HG03025 (cell line): ENCODE measurements around the gene ARF3.
"Not testable (repeated sequence)": the region's sequence is repeated elsewhere in the genome, so short reads cannot be mapped to it uniquely, and the experiment has no call there.

ENCODE experiments used
- ATAC-seq: cut with Tn5 transposase; IDR thresholded peaks from one replicate; pipeline ENCODE4 v1.9.1; 2021; ENCODE audit warnings: mild to moderate bottlenecking, moderate library complexity; ENCODE audit not compliant: unreplicated experiment, low FRiP score

The ARF3 gene

DNA sequence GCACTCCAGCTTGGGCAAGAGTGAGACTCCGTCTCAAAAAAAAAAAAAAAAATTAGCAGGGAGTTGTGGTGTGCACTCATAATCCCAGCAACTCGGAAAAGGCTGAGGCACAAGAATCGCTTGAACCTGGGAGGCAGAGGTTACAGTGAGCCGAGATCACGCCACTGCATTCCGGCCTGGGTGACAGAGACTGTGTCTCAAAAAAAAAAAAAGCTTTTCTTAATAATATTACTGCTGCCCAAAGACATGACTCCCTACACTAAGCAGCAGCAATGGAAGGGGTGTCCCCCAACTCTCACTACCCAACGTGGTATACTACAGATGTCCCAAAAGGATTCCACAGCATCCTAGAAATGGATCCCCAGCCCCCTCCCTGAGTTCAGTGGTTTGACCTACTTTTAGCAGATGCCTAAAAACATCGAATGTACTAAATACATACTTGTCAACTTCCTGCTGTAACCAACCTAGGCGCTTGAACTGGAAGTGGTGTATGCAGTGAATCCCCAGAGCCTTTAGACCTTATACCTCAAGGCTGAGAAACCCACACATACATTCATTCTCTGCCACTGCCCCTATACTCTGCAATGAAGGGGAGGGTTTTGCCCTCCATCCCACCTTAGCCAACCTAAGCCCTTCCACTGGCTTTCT, 23.5 kb downstream of the ARF3 start:
- ATAC-seq: no peak

DNA sequence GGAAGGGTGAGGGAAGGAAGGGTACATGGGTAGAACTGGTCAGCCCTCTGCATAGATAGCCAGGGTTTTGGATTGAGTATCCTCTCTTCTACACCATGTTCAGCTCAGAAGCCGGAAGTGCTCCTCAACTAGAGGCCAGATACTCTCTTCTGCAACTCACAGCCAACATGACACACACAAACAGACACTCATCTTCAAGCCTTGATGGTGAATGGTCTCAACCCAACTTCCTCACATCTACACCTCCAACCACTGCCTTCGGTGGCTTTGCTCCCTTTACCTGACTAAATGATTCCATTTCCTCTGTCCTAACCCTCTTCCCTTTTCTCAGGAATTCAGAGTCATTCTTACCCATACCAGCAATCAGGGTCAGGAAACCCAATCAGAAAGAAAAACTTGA, 24.4 kb downstream of the ARF3 start:
- ATAC-seq: no peak

DNA sequence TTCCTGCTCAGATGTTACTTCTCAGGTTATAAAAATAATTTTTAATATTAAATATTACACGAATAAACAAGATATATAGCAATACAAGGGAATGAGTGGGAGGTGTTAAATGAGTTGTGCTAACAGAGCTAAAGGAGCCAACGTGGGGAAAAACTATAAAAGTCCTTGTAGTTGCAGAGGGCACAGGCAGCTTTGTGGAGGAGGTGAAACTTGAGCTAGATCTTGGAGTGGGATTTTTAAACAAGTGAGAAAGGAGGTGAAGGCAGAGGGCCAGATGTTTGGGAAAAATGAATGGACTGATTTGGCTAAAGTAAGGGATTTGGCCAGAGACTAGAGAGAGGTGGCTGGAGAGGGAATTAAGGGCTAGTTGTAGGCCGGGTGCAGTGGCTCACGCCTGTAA, 26.8 kb downstream of the ARF3 start:
- ATAC-seq: no peak

DNA sequence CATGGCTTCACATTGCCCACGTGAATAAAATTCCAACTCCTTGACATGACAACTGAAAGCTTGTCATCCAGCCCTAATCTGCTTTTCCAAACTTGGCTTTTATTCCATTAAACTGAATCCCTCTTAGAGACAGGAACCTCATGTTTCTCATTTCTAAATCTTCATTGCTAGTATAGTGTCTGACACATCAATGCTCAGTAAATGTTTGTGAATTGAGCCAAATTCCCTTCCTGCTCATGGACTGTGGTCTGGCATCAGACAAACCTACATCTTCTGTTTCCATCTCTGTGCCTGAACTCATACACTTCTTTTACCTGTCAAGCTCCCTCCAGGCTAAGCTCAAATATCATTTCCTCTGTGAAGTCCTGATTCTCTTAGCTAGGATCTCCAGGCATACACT, 27.7 kb downstream of the ARF3 start:
- ATAC-seq: no peak

DNA sequence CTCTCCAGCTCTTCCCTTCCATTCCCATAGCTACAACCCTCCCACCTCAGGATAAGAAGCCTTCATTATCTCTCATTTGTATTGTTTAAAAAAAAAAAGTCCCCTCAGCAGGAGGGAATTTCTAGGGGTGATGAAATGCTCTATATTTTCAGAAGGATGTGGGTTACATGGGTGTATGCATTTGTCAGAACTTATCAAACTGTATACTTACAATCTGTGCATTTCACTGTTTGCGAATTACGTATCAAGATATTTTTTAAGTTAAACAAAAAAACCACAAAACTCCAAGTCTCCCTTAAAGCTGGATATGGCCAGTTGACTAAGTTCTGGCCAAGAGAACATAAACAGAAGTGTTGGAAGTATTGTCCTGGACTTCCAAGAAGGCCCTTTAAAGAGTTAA, 30.0 kb downstream of the ARF3 start:
- no peak for ATAC-seq

DNA sequence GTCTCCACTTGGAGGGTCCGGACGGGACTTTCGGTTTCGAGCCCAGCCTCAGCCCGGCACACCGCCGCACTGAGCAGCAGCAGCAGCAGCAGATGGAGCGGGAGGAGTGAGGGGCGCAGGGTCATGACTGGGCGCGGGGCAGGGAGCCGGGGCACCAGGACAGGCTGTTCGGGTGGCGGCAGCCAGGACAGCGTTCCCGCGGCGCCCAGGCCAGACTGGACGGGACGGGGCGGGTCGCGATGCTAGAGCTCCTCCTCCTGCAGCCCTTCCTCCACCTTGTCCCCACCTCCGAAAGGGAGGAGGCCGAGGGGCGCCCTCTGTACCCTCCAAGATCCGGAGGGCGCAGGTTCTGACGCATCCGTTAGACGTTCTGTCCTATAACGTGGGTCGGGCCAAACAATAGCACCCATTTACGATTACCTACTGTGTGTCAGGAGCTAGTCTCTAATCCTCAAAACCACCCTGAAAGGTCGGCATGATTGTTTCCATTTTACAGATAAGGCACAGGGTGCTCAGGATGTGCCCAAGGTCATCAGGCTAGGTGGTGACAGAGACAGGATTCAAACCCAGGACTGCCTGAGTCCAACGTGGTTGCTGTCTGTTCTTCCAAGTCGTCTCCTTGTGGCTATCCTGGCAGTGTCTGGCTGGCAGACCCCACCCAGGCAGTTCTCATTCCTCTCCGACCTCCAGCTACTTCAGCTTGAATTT, 31.8 kb downstream of the ARF3 start, which contains the start of gene FKBP11:
Gene FKBP11, minus strand, starts transcription at position 189 of the 708 bp plus-strand sequence. Its CDS starts 64 bp downstream, at position 125.
- ATAC-seq: peak; percentile 62

DNA sequence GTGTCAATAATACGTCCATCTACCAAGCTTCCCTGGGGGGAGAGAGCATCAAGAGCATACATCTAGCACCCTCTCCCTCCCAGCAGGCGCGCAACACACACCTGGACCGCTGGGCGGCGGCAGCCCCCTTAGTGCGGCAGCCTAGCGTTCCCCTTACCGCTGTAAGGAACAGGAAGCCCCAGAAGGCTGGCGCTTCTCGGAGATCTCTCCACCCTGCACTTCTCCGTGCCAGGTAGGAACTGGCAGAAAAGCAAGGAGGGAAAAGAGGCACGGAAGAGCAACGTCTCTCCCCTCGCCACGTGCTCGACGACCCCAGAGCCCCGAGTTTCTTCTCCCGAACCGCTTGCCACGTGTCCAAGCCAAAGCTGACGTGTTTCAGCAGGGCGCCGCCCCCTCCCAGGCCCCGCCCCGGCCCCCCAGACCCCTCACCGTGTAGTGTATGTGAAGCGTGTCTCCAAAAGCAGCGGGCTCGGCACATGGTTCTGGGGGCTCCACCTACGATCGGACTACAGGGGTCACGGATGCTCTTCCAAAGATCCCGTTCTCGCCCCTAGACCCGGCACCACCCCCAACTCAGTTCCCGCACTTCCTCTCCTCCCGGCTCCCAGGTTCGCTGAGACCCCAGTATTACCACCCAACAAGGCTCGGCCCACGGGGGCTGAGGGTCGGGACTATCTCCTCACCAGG, 32.5 kb downstream of the ARF3 start:
- no peak for ATAC-seq

DNA sequence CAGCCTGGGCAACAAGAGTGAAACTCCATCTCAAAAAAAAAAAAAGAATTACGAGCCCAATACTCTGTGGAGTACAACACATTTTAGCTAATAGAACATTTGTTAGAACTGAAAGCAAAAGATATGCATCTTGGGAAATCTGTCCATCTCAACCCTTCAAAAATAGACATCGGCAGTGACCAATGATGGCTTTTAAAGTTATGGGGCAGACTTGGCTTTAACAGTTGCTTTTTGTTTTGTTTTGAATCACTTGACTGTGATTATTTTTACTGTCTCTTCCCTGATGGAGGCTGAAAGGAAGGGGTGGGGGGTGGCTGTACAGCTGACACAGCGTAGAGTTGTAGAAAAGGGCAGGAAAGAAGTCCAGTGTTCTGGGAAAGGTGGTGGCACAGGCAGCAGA, 34.2 kb downstream of the ARF3 start:
- no peak for ATAC-seq

DNA sequence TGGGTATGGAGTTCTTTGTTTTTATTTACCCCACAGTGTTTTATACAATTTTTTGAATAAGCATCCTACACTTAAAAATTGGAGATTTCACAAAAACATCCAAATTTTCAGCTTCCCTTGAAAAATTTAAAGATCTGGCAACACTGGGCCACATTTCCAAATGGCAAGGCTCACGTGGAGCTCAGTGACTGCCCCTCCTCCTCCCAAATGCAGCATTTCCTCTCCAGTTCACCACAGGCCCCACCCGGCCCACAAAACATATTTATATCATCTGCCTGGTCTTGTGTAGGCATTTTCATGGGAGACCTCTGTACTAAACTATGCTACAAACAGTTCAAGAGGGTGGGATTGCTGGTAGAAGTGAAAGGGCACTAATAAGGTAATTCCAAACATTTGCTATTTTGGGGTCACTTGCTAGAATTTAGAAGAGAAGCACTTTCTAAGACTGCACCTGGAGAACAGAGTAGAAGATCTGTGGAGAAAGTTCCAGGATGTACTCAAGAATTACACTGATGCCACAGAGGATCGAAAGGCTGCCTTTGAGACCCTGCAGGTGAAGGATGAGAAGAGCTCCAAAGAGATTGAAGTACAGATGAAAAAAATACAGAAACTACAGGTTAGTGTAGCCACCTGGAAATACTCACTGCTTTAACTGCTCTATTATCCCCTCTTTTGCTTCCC, 39.3 kb downstream of the ARF3 start:
- ATAC-seq: no peak

DNA sequence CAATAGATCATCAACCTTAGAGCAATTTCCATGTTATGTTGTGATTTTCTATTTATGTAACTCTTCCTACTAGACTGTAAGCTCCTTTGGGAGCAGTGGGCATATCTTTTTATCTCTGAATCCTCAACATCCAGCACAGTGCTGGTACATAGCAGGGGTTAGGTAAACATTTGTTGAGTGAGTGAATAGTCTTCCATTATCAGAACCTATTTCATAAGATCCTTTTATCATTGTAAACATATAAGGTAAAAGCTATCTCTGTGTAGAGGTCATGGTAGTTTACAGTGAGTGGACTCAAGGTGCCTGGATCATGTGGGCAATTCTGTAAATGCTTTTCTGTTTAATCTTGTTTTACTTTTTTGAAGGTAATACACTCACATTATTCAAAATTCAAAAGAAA, 47.1 kb downstream of the ARF3 start:
- no peak for ATAC-seq

DNA sequence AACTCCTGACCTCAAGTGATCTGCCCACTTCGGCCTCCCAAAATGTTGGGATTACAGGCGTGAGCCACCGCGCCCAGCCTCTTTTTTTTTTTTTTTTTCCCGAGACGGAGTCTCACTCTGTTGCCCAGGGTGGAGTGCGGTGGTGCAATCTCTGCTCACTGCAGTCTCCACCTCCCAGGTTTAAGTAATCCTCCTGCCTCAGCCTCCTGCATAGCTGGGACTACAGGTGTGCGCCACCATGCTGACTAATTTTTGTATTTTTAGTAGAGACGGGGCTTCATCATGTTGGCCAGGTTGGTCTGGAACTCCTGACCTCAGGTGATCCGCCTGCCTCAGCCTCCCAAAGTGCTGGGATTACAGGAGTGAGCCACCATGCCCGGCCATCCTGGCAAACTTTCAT, 47.6 kb downstream of the ARF3 start:
- ATAC-seq: not testable (repeated sequence)

DNA sequence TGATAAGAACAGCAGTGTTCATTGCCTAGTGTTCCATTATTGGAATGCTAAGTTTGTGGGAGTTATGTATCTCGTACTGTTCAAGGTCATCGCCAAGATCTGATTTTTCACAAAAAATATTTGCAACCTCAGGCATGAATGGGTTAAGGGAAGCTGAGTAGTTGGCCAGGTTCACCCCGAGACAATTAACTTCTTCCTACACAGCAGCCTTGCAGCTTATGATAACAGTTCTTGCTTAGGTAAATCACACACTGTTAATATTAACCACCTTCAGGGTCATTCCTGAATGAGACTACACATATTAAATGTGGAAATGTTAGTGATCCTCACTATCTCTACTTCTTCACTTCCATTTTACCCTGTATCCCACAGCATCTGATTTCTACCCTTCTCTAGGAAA, 50.0 kb downstream of the ARF3 start:
- ATAC-seq: no peak

DNA sequence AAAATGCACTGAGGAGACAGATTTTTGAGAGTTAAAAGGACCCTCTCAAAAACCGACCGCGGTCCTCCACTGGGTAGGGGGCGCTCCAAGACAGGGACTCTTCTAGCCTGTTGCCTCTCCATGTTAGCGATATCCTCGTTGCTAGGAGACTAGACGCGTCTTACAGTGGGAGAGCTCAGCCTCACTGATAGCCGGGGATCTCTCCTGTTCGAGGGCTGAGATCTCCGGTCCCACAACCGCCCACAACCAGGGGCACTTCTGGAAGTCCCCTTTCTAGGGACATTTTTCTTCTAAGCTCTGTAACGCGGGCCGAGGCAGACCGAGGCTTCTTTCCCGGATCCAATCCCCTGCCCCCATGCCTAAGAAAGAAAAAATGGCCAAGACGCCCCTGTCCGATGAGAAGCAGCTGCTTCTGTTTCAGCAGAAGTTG, 53.3 kb downstream of the ARF3 start:
- no peak for ATAC-seq

DNA sequence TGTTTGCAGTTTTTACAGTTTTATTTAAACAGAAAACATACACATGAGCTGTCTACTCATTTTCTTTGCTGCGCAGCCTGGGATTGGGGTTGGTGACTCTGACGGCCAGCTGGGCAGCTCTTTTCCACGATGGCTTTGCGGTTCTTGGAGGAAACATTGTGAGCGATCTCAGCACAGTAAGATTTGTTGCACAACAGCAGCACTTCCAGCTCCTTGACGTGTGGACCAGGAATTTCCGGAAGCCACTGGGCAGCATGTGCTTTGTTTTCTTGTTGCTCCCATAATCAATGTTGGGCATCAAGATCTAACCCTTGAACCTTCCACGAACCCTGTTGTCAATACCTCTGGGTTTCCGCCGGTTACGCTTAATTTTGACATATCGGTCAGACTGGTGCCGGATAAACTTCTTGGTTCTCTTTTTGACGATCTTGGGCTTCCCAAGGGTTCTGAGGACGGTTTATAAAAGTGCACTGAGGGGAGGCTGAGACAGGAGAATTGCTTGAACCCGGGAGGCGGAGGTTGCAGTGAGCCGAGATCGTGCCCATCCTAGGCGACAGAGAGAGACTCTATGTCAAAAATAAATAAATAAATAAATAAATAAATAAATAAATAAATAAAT, 53.8 kb downstream of the ARF3 start:
- ATAC-seq: no peak

DNA sequence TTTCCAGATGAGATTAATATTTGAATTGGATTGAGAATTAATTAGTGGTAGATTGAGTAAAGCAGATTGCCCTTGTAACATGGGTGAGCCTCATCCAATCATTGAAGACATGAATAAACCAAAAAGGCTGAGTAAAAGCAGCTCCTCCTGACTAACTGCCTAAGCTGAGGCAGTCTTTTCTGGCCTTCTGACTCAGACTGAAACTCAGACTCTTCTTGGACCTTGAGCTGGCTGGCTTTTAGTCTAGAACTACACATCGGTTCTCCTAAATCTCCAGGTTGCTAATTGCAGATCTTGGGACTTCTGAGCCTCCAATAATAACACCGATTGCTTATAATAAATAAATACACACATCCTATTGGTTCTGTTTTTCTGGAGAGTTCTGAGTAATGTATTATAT, 56.0 kb downstream of the ARF3 start:
- no peak for ATAC-seq

DNA sequence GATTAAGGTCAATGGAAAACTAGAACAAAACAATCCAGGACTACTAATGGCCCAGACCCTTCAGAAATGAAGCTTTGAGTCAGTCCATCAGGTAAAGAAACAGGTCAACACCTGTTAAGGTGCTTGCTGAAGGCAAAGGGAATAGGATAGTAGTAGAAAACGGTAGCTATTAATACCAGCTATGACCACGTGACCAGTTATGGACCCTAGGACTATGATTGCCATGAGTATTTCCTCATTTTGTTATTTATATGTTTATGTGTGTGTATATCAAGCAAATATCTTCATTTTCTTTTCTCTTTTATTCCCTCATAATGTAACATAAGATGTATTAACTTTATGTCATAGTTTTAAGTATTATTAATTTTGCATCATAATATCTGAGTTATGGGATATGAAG, 57.6 kb downstream of the ARF3 start:
- no peak for ATAC-seq

DNA sequence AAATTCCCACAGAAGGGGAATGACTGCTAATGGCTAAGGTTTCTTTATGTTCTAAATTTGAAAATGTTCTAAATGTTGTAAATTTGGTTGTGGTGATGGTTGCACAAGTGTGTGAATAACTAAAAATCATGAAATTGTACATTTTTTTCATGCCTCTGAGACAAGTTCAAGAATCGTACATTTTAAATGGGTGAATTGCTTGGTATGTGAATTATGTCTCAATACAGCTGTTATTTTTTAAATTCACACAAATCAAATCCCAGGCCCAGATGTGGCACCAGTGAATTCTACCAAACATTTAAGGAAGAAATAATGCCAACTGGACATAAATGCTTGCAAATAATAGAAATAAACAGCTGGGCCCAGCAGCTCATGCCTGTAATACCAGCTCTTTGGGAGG, 63.0 kb downstream of the ARF3 start:
- ATAC-seq: no peak

DNA sequence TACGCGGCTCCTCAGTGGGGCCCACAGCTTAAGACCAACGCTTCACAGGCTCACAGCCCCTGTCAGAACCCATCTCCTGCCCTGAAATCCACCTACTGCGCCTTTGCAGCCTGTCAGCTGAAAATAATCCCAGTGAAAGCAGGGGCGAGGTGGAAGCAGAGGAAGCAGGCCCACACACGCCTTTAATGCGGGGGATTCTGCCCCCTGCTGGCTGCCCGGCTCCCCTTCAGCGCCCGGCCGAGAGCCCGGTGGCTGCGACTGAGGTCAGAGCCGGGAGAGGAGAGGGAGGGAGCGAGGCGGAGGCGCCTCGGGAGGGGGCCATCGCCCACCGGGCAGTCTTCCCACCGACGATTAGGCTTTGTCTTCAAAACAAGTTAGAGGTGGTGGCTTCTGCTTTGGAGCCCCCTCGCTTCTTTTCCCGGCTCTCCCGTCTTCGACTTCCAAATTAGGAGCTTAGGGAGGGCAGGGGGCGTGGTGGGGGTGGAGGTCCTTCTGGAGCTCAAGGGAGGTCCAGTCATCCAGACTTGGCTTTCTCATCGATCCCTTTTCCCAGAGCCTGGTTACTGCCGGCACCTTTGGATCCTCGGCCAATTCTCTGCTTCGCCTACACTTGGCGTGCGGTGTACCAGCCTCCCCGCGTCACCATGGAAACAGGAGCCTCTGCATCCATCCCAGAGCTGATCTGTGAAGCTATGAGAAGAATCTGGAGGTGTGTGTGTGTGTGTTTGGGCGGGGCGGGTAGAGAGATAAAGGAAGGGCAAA, 66.4 kb downstream of the ARF3 start:
- no peak for ATAC-seq

DNA sequence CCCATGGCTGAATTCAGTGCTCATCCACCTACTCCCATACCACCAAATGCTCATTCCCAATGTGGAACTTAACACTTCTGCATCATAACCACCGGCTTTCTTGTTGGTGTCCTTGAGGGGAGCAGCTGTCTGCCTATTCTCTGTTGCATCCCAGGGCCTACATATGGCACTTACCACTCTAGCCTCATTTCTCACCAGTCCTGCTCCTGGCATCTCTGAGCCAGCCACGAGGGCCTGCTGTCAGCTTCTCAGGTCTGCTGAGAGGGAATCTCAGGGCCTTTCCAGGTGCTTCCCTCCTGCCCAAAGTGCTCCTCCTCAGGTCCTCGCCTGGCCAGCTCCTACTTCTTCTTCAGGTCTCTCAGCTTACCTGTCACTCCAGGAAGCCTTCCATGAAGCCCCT, 67.6 kb downstream of the ARF3 start:
- ATAC-seq: no peak
